ENCODE data around the gene ZBED2. TPM values are rescaled to one million over a fixed set of nuclear protein-coding genes. Genes with fewer than 3 reads are reported as not detected.

Gene ZBED2
- total RNA-seq, 1 experiment from 2014 or later = 0.07 TPM

DNA sequence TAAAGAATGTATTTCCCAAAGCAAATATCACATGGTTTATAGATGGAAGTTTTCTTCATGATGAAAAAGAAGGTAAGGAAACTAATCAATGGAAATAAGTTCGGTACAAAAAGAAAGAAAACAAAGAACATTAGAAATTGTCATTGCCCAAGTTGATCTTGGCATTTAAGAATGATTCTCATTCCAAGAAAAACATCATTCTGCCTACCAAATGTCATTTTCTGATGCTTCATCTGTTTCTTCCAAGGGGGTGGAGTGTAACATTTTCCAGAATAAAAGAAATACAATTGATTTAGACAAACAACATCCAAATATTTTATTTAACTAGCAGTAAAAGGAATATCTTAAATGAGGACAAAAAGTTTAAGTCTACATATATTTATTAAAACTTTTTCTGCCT lies 3.0 kb upstream of the ZBED2 start (continued):
- no peak for TF ChIP-seq GABPB1 (CRISPR knock-in tag; IDR thresholded peaks at IDR 0.05)

DNA sequence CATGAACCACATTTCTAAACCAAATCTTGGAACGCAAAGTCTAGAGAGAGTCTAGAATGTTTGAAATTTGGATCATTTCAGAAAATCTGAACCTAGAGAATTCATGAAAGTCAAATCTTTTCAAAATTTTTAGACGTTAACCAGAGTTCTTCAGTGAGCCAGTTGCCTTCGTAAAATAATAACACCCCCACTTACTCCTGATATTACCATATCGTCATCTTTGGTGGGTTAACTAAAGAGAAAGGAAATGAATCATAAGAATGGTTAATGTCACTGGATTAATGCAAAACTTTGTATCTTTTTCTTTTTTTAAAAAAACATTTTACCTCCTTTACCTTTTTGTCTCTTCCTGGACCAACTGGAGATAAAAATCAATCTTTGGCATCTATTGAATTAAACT lies 1.2 kb upstream of the ZBED2 start:
- H3K4me3 Mint-ChIP-seq = no peak overlapping the region
- POLR2A ChIA-PET = no interaction called here
- no peak overlapping the region for H3K27ac Mint-ChIP-seq
- no peak for DNase-seq (ENCODE audit: low spot score)
- H3K9me3 Mint-ChIP-seq = no peaks in the 10 kb centered on the region
- TF ChIP-seq MYBL2 (CRISPR knock-in tag; IDR thresholded peaks at IDR 0.05) (no peak), ZNF219 (CRISPR knock-in tag; IDR thresholded peaks at IDR 0.05; ENCODE audit: borderline replicate concordance) (no peak), CREB1 (CRISPR knock-in tag; IDR thresholded peaks at IDR 0.05) (no peak), SMAD3 (CRISPR knock-in tag; IDR thresholded peaks at IDR 0.05; ENCODE audit: borderline replicate concordance) (no peak), ZNF416 (CRISPR knock-in tag; IDR thresholded peaks at IDR 0.05) (no peak)
- CTCF ChIA-PET = no interaction called here
- no peaks in the 10 kb centered on the region for H3K4me1 Mint-ChIP-seq
- peaks cover 3% of the 10 kb centered on the region; the same call in 1 of the 2 replicates for H3K27me3 Mint-ChIP-seq (ENCODE audit: low read depth)
- no peak for ATAC-seq
- H3K36me3 Mint-ChIP-seq = no peaks in the 10 kb centered on the region

DNA sequence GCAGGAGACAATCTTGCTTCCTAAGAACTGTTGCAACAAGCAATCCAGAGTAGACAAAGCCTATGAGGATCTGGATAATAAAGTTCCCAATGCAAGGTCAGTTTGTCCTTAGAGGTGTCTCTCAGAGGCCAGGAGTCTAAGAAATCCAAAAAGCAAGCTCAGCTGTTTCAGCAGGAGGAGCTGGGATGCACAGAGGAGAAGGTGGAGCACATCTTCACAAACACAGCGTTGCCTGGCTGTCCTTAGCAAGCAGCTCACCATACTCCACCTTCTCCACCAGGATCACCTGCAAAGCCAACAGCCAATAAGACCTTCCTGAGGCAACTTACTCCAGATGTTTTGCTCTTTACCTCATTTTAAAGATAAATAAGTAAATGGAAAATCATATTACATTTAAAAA lies 365 bp downstream of the ZBED2 start:
- DNase-seq (ENCODE audit: low spot score) = no peak
- POLR2A ChIA-PET = no interaction called here
- H3K4me1 Mint-ChIP-seq = 0 out of 2 replicates have a peak, but pooled peaks cover 5% of the 10 kb centered on the region

DNA sequence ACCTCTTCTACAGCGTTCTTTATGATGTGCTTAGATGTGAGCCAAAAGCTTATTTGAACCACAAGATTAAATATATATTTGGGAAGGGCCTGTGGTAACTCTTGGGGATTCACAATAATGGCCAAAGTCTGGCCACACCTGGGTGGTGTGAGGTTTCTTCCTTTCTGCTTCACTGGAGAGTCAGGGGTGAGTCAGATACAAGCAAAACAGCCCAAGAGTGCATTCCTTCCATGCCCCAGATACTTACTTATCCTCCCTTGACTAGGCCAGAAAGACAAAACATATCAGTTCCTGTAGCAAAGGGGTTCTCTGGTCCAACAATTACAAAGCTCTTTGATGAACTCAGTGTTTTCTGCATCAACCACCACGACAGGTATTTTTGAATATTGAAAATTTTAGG lies 941 bp downstream of the ZBED2 start:
- DNase-seq (ENCODE audit: low spot score) = no peak
- ATAC-seq = no peak
- POLR2A ChIA-PET = no interaction called here
- no peaks in the 10 kb centered on the region for H3K9me3 Mint-ChIP-seq
- CTCF ChIA-PET = no interaction called here
- no peak overlapping the region for H3K27ac Mint-ChIP-seq
- TF ChIP-seq SOX15 (CRISPR knock-in tag; IDR thresholded peaks at IDR 0.05) (no peak), ZBTB21 (CRISPR knock-in tag; IDR thresholded peaks at IDR 0.05; ENCODE audit: borderline replicate concordance) (no peak), CBFB (CRISPR knock-in tag; IDR thresholded peaks at IDR 0.05; ENCODE audit: low read depth) (no peak)
- TF ChIP-seq, protein P1, sequence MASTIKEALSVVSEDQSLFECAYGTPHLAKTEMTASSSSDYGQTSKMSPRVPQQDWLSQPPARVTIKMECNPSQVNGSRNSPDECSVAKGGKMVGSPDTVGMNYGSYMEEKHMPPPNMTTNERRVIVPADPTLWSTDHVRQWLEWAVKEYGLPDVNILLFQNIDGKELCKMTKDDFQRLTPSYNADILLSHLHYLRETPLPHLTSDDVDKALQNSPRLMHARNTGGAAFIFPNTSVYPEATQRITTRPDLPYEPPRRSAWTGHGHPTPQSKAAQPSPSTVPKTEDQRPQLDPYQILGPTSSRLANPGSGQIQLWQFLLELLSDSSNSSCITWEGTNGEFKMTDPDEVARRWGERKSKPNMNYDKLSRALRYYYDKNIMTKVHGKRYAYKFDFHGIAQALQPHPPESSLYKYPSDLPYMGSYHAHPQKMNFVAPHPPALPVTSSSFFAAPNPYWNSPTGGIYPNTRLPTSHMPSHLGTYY (CRISPR knock-in tag; IDR thresholded peaks at IDR 0.05) = no peak
- TF ChIP-seq, protein P2, sequence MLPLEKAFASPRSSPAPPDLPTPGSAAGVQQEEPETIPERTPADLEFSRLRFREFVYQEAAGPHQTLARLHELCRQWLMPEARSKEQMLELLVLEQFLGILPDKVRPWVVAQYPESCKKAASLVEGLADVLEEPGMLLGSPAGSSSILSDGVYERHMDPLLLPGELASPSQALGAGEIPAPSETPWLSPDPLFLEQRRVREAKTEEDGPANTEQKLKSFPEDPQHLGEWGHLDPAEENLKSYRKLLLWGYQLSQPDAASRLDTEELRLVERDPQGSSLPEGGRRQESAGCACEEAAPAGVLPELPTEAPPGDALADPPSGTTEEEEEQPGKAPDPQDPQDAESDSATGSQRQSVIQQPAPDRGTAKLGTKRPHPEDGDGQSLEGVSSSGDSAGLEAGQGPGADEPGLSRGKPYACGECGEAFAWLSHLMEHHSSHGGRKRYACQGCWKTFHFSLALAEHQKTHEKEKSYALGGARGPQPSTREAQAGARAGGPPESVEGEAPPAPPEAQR (CRISPR knock-in tag; IDR thresholded peaks at IDR 0.05) = no peak
- TF ChIP-seq, protein P3, sequence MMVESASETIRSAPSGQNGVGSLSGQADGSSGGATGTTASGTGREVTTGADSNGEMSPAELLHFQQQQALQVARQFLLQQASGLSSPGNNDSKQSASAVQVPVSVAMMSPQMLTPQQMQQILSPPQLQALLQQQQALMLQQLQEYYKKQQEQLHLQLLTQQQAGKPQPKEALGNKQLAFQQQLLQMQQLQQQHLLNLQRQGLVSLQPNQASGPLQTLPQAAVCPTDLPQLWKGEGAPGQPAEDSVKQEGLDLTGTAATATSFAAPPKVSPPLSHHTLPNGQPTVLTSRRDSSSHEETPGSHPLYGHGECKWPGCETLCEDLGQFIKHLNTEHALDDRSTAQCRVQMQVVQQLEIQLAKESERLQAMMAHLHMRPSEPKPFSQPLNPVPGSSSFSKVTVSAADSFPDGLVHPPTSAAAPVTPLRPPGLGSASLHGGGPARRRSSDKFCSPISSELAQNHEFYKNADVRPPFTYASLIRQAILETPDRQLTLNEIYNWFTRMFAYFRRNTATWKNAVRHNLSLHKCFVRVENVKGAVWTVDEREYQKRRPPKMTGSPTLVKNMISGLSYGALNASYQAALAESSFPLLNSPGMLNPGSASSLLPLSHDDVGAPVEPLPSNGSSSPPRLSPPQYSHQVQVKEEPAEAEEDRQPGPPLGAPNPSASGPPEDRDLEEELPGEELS (CRISPR knock-in tag; IDR thresholded peaks at IDR 0.05) = no peak
- peaks cover 3% of the 10 kb centered on the region; the same call in 1 of the 2 replicates for H3K27me3 Mint-ChIP-seq (ENCODE audit: low read depth)
- 0 out of 2 replicates have a peak, but pooled peaks cover 5% of the 10 kb centered on the region for H3K4me1 Mint-ChIP-seq
- no peaks in the 10 kb centered on the region for H3K36me3 Mint-ChIP-seq
- H3K4me3 Mint-ChIP-seq = no peak overlapping the region

More for the DNA sequence above, 365 bp downstream of the ZBED2 start:
- no peak for ATAC-seq
- H3K27ac Mint-ChIP-seq = no peak overlapping the region
- TF ChIP-seq, protein P4, sequence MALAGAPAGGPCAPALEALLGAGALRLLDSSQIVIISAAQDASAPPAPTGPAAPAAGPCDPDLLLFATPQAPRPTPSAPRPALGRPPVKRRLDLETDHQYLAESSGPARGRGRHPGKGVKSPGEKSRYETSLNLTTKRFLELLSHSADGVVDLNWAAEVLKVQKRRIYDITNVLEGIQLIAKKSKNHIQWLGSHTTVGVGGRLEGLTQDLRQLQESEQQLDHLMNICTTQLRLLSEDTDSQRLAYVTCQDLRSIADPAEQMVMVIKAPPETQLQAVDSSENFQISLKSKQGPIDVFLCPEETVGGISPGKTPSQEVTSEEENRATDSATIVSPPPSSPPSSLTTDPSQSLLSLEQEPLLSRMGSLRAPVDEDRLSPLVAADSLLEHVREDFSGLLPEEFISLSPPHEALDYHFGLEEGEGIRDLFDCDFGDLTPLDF (CRISPR knock-in tag; IDR thresholded peaks at IDR 0.05) = no peak
- TF ChIP-seq ESRRA (CRISPR knock-in tag; IDR thresholded peaks at IDR 0.05; ENCODE audit: borderline replicate concordance) (no peak), NR3C1 (CRISPR knock-in tag; conservative IDR thresholded peaks at IDR 0.05; ENCODE audit: low read depth) (no peak), TCF7 (CRISPR knock-in tag; IDR thresholded peaks at IDR 0.05; ENCODE audit: low read depth) (no peak)
- TF ChIP-seq, protein P5, sequence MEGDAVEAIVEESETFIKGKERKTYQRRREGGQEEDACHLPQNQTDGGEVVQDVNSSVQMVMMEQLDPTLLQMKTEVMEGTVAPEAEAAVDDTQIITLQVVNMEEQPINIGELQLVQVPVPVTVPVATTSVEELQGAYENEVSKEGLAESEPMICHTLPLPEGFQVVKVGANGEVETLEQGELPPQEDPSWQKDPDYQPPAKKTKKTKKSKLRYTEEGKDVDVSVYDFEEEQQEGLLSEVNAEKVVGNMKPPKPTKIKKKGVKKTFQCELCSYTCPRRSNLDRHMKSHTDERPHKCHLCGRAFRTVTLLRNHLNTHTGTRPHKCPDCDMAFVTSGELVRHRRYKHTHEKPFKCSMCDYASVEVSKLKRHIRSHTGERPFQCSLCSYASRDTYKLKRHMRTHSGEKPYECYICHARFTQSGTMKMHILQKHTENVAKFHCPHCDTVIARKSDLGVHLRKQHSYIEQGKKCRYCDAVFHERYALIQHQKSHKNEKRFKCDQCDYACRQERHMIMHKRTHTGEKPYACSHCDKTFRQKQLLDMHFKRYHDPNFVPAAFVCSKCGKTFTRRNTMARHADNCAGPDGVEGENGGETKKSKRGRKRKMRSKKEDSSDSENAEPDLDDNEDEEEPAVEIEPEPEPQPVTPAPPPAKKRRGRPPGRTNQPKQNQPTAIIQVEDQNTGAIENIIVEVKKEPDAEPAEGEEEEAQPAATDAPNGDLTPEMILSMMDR (IDR thresholded peaks at IDR 0.05) = no peak
- H3K4me3 Mint-ChIP-seq = no peak overlapping the region
- CTCF ChIA-PET = no interaction called here
- no peaks in the 10 kb centered on the region for H3K9me3 Mint-ChIP-seq
- peaks cover 3% of the 10 kb centered on the region; the same call in 1 of the 2 replicates for H3K27me3 Mint-ChIP-seq (ENCODE audit: low read depth)
- H3K36me3 Mint-ChIP-seq = no peaks in the 10 kb centered on the region

Data from WTC11 (cell line).